ENCODE data around the gene SCAMP3.

DNA sequence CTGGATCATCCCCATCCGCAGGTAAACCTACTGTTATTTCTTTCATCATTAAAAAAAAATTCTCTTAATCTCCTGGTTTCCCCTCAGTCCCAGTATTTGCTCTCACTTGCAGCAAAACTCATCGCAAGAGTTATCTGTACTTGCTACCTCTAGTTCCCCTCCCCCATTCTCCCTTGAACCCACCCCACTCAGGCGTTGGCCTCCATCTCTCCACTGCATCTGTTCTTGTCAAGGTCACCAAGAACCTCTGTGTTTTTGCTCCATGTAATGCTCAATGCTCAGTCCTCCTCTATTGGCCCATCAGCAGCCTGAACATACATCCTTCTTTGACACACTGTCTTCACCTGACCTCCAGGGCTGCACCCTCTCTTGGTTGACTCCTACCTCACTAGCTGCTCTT, 34.5 kb upstream of the SCAMP3 start:
- TF ChIP-seq, protein P1, sequence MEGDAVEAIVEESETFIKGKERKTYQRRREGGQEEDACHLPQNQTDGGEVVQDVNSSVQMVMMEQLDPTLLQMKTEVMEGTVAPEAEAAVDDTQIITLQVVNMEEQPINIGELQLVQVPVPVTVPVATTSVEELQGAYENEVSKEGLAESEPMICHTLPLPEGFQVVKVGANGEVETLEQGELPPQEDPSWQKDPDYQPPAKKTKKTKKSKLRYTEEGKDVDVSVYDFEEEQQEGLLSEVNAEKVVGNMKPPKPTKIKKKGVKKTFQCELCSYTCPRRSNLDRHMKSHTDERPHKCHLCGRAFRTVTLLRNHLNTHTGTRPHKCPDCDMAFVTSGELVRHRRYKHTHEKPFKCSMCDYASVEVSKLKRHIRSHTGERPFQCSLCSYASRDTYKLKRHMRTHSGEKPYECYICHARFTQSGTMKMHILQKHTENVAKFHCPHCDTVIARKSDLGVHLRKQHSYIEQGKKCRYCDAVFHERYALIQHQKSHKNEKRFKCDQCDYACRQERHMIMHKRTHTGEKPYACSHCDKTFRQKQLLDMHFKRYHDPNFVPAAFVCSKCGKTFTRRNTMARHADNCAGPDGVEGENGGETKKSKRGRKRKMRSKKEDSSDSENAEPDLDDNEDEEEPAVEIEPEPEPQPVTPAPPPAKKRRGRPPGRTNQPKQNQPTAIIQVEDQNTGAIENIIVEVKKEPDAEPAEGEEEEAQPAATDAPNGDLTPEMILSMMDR (conservative IDR thresholded peaks at IDR 0.05; ENCODE audit: low read length), result no peak
- no peak for TF ChIP-seq EZH2phosphoT487 (IDR thresholded peaks at IDR 0.05; ENCODE audit: borderline replicate concordance)

Data from Loucy (cell line).